NCI-H187 (cell line): ENCODE measurements around the gene RNF150.
"Not testable (repeated sequence)": the region's sequence is repeated elsewhere in the genome, so short reads cannot be mapped to it uniquely, and the experiment has no call there.

Experiments
- DNase-seq, 2 experiments: peaks; one replicate each; lab custom pipeline; 2025; lab: John Stamatoyannopoulos, UW

The RNF150 gene

DNA sequence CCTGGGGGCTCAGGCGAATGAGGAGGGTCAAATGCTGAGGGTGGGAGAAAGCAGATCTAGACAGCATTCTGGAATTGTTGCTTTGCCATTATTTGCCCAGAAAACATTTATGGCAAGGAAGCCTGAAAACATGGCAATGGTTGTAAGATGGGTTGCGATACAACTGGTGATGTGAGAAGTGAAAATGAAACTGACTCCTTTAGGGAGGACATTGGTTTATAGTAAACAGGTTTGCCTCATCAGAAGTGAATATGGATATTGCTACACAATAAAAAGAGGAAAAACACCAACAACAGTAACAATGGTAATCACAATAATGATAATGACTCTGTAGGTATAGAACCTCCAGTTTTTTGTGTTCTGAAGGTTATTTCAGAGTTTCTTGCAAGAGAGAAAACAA, 270.1 kb downstream of the RNF150 start:
- no peak for DNase-seq

DNA sequence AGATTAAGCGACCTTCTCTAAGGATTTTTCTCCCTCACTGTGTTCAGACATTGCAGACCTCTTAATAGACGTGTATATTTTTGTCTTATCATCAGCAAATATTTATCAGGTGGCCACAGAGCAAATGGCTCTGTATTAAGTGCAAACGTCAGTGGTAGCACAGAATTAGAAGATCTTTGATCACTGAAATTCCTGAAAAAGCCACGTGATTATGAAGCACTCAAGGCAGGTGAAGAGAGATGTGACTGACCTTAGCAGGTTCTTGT, 271.2 kb downstream of the RNF150 start:
- DNase-seq = no peak

DNA sequence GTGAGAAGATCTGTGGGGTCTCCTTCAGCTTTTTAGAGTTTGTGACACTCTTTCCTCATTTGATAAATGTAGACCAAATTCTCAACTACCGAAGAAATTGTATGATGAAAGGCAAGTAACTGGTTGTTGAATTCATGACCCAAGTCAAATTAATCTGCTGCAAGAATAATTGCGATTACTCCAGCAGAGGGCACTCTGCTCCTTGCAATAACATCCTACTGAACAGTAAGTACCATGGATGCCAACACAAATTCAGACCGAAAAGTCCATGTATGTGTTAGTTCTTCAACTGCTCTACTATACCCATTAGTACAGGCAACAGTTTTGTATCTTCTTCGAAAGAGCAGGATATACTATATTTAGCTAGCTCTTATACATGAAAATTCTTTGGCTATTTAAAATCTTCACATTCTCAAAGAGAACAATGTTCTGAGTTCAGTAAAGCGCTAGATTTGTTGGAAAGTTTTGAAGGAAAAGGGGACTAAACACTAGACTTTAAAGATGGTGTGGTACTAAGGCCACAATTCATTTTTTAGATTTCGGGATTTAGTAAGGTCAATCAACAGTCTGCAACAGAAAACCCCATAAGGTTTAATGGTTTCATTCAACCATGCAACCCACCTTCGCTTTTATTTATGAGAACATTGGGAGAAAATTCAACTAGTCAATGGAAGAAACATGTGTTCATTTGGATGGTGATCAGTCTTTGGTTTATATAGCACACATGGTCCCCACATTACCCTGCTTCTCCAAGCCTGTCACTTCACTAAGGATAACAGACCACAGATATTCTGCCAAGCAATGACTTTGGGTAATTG, 271.7 kb downstream of the RNF150 start:
- DNase-seq = peak in 1 of 2 experiments; percentile 6

DNA sequence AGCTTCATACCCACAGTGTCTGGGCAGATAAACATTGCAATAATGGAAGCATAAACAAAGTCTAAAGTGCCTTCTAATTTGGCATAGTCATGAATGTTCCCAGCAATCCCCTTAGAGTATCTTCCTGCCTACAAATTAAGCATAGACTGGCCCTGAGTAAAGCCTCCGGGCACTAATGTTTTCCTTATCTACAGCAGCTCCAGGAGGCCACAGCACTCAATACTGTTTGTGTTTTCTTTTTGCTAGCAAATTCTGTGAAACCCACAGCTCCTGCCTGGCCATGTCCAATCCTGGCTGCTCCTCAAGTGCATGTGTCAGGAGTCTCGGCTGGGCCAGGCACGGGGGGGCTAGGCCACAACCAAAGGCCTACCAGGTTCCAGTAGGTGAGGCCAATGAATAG, 274.4 kb downstream of the RNF150 start:
- no peak for DNase-seq

DNA sequence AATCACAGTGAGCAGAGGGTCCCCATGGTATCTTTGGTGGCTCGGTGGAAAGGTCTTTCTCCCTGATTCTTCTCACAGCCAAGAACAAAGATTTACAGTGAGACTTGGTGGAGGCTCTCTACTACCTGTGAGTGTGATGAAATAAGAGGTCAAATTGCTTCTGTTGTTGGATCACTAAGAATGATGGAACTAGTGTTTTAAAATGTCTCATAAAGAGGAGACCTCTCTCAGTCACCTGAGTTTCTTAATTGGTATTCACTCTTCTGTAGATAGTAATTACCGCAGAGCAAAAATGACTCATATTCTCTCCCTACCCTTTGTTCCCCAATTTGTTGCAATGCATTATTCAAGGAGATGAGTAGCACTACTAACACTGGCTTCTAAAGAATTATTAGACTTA, 276.2 kb downstream of the RNF150 start:
- no peak for DNase-seq

DNA sequence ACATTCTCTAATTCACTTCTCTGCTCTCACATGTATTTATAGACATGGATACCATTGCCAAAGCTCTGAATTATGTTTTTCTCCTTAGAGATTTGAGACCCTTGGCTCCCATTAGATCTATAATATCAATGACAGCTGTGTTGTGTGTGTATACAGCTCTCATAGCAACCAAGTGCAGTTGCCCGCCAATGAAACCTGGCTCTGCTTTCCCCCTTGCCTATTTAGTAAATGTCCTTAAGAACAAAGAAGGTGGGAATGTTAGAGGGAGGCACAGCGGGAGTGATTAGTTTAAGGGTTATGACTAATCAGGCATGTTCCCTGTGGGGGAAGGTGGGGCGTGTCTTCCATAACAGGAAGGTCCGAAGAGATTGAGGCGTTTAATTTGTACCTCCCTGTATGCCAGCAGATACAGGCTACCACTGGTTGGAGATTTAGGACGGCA, 276.6 kb downstream of the RNF150 start:
- DNase-seq = no peak

DNA sequence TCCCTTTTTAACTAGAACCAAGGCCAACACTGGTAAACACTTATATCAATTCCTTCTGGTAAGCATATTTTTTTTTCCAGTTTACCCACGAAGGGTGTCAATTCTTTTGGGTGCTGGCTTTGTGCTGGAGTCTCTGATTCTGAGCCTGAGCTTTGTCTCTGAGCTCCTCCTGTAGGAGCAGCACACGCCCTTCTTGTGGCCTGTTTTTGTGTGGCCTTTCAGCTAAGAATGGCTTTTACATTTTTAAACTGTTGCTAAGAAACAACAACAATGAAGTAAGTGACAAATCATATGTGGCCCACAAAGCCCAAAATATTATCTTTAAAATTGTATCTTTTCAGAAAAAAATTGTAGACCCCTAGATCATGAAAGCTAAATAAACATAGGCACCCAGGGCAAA, 279.1 kb downstream of the RNF150 start:
- no peak for DNase-seq

DNA sequence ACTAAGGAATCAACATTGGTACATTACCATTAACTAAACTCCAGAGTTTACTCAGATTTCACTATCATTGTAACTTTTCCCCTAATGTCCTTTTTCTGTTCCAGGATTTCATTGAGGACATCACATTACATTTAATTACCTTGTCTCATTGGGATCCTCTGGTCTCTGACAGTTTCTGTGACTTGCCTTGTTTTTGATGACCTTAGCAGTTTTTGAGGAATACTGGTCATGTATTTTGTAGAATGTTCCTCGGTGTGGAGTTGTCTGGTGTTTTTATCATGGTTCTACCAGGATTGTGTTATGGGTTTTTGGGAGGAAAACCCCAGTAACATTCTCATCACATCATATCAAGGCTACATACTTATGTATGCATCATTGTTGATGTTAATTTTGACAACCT, 281.5 kb downstream of the RNF150 start:
- no peak for DNase-seq

DNA sequence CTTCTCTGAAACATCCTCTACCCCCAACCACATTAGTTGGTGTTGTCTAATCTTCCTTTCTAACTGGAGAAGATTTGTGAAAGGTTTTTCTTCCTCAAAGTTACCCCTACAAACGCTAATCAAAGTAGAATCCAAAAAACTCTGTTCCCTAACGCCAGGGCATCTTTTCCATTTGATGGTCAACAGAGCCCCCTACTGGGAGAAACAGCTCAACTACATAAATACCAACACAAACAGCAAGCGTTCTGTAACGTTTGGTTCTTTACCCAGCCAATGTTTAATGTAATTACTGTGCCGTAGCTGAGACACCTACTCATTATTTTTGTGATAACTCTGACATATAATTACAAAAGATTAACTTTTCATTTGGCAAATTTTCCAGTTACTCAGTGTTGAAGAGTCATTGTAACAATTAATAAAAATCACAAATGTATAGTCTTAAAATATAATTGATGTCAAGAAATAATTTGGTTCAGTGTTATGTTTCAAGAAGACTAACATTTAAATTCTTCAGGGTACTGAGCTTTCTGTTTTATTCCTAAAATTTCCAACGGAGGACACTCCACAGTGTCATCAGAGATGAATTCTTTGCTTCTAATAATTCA, 282.1 kb downstream of the RNF150 start:
- peak; percentile 4 to 15 for DNase-seq

DNA sequence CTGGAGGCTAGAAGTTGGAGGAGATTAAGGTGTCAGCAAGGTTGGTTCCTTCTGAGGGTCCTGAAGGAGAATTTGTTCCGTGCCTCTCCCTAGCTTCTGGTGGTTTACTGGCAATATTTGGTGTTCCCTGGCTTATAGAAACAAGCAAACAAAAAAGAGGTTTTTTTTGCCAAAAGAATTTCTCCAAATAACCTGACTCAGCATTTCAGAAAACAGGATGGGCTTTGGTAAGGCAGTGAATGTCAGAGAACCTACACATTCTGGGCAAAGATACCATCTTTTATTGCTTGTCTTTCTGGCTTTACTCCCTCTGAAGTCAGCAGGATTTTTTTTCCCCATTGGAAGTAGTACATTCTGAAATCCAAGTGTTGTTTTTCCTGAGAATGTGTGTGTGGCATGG, 283.7 kb downstream of the RNF150 start:
- no peak for DNase-seq

DNA sequence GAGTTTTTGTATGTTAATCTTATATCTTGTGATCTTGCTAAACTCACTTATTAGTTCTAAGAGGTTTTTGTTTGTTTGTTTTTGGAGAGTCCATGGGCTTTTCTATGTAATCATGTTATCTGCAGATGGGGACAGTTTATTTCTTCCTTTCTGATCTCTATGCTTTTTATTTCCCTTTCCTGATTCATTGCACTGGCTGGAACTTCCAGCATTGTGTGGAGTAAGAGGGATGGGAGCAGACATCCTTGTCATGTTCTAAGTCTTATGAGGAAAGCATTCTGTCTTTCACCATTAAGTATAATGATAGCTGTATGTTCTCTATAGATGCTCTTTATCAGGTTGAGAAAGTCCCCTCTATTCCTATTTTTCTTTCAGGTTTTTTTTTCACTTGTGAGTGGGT, 286.5 kb downstream of the RNF150 start:
- DNase-seq = no peak

DNA sequence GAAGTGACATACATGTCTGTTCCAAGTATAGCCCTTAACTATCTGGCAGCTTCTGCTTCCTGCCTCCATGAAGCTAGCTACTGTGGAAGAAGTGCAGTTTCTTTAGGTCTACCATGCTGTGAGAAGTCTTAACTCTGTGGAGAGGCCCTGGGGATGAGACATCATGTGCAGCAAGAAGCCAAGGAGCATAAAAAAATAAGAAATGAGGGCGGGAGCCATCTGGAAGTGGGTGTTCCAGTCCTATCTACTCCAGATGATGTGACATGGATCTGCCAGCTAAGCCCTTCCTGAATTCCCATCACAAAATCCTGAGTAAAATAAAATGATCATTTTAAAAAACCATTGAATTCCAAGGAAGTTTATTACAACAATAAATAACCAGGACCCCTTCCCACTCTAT, 289.2 kb downstream of the RNF150 start:
- no peak for DNase-seq

DNA sequence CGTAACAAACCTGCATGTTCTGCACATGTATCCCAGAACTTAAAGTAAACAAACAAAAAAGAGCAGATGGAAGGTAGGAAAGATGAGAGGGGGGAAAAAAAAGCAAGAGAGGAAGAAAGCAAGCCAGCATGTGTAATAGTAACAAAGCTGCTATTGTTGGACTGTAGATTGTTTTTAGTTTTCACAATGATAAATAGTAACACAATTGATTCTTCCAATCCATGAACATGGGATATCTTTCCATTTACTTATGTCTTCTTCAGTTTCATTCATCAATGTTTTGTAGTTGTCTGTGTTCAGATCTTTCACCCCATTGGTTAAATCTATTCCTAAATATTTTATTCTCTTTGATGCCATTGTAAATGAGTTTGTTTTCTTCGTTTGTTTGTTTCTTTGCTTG, 292.1 kb downstream of the RNF150 start:
- no peak for DNase-seq

DNA sequence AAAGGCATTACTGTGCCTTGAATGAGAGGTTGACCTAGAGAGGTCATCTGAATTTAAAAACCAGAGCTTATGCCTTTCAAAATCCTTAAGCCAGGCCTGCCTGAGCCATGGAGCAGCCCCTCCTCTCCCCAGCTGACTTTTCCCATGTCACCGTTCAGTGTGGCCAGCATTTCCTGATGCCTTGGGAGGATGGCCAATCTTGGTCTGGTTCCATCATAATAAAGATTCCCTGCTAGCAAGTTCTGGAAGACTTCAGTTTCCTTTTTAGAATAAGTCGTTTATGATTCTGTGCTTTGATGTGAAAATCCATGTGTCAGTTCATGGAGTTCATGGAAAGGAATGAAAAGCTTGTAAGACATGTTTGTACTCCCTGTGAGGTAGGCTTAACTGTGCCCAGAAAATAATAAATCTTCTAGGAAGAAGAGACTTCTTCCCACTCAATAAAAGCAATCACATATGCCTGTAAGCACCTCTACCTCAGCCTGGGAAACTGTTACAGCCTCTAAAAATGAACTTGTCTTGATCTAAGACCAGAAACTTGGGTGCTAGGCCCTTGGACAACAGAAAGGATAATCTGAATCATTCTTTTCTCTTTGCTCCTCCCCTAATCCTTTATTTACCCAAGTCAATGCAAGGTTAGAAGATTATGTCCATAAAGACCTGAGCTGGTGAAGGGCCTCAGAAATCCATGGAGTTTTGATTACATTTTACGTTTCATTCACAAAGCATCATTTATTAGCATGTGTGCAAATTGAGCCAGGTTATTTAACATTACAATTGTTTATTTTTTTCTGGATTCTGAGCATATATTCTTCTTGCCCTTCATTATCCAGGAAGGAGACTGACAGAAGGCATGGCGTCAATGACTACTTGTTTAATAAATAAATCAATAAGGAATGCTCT, 293.1 kb downstream of the RNF150 start:
- no peak for DNase-seq

DNA sequence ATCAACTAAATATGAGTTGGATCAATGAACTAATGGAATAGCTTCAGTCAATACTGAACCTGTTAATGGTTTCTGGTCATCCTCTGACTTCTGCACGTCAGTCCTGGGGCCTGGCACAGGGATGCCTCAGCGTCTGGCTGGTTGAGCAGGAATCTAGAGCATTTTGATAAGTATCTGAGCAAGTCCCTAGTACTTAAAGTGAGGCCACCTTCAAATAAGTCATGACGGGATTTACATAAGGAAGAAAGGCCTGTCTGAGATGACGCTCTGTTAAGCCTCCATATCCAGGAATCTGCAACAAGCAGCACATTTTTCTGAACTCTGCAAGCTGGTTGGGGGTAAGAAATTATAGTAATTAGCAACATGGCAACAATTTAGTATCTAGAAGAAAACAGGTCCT, 293.9 kb downstream of the RNF150 start:
- DNase-seq = no peak

DNA sequence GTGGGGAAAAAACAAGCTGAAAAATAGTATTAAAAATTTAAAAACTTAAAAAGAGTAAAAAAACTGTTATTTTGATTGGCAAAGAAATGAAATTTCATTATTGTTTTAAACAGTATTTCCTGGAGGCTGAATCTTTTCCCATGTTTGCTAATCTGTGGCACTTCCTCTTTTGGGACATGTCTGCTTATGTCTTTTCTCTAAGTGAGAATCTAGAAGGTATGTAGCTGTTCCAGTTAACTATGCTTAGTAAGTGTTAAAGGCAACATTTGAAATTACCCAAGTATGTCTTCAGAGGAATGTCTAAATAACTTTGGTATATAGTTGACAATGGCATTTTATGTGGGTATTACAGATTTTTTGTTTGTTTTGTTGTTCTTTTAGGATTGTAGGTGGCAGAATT, 295.5 kb downstream of the RNF150 start:
- DNase-seq = no peak

DNA sequence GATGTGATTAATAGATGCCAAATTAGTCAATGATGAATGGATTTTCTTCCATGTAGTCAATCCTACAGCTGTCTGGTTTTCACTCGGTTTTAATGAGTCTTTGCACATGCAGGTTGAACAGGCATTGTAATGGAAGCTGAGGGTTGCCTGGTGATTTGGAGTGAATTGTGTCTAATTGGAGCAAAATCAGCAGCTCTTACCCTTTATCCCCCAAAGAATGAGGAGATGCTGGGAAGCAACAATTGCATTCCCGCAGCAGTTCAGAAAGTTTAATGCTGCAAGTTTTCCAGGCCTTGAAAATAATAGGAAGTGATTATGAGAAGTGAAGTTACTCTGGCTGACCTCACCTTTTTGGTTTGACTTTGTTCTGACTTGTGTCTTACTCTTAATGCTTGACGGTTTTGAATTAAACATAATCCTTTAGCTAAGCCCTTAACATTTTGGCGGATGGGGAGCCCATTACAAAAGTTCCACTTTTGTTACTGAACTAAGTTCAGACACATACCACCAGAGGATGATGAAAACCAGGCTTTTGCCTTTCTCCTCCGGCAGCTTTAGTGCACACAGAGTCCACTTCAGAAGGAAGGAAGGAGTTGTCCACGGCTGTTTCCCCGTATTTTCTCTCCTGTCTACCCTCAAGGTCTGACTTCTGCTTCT, 298.3 kb downstream of the RNF150 start:
- no peak for DNase-seq

DNA sequence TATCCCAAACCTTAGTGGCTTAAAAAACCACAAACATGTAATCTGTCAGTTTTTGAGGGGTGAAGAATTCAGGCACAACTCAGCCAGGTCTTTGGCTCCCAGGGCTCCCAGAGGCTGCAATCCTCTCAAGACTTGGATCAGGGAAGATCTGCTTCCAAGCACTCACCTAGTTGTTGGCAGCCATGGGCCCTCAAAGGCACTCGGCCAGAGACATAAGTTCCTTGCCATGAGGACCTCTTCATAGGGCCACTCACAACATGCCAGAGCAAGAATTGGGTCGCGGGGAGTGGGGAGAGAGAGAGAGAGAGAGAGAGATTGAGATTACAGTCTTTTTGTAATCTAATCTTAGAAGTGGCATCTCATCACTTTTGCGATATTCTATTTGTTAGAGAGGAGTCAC, 300.0 kb downstream of the RNF150 start:
- no peak for DNase-seq

DNA sequence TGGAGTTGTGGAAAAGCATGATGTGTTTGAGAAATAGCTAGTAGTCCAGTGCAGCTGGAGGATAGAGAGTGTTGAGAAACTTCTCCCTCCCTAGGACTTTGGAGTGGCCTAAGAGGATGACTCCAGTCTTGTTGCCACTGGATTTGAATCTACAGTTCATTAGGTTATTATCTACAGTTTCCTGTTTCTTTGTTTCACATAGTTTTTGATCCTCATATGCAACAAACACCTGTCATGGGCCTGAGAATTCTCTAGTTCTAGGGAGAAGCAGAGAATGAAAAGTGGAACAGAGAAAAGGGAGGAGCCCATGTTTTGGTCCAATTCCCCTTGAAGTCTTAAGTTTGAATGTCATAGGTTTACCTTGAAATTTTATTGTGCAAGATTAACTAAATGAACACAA, 303.4 kb downstream of the RNF150 start:
- no peak for DNase-seq

DNA sequence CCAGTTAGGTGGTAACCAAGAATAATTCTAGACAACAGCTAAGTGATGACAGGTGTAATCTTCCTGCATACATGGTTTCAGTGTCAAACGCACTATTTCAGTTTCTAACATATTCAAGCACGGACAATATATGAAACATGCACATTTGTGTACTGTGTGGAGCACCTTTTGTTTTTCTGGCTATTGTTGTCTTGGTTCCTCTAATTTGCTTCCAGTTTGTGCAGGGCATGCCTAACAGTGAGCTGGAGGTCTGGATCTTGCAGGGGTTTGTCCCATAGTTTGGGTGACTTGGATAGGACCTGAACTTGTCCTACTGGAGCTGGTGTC, 306.6 kb downstream of the RNF150 start:
- no peak for DNase-seq

DNA sequence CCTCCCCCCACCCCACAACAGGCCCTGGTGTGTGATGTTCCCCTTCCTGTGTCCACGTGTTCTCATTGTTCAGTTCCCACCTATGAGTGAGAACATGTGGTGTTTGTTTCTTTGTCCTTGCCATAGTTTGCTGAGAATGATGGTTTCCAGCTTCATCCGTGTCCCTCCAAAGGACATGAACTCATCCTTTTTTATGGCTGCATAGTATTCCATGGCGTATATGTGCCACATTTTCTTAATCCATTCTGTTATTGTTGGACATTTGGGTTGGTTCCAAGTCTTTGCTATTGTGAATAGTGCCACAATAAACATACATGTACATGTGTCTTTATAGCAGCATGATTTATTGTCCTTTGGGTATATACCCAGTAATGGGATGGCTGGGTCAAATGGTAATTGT, 312.7 kb downstream of the RNF150 start:
- DNase-seq = not testable (repeated sequence)

DNA sequence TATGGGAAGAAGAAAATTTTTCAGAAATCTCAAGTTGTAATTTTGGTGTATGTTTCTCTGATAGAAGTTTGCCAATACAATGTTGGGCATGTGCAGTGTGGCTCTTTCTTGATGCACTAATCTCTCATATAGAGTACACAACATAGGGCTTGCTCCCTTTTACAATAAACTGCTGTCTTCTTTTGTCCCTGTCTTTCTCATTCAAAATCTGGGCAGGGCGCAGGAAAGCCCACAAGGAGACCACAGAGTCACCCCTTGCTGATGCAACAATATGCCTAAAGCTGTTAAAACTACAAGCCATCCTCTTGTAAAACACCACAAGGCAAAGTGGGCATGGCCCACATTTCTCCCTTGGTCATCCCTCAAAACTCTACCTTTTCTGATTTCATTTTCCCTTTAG, 313.7 kb downstream of the RNF150 start:
- DNase-seq = no peak

DNA sequence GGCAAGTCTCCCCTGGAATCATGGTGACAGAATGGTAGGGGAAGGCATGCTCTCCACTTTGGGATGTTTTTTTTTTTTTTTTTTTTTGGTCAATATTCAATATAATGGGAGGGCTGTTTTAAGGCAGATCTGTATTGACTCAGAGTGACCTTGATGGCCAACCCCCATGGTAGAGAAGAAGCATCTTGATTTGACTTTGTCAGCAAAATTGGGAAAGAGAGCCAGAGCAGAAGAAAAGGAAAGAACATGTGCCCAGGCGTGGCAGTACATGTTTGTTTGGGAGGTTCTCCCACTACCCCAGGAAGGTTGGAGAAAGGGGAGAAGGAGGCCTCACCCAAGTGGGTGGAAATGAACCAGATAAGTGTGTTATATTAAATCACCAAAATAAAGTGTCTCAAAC, 314.8 kb downstream of the RNF150 start:
- no peak for DNase-seq
